Measurements from ENCODE around the gene SEMA4F.
"Not testable (repeated sequence)": the region's sequence is repeated elsewhere in the genome, so short reads cannot be mapped to it uniquely, and the experiment has no call there.

SEMA4F gene, protein sequence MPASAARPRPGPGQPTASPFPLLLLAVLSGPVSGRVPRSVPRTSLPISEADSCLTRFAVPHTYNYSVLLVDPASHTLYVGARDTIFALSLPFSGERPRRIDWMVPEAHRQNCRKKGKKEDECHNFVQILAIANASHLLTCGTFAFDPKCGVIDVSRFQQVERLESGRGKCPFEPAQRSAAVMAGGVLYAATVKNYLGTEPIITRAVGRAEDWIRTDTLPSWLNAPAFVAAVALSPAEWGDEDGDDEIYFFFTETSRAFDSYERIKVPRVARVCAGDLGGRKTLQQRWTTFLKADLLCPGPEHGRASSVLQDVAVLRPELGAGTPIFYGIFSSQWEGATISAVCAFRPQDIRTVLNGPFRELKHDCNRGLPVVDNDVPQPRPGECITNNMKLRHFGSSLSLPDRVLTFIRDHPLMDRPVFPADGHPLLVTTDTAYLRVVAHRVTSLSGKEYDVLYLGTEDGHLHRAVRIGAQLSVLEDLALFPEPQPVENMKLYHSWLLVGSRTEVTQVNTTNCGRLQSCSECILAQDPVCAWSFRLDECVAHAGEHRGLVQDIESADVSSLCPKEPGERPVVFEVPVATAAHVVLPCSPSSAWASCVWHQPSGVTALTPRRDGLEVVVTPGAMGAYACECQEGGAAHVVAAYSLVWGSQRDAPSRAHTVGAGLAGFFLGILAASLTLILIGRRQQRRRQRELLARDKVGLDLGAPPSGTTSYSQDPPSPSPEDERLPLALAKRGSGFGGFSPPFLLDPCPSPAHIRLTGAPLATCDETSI

DNA sequence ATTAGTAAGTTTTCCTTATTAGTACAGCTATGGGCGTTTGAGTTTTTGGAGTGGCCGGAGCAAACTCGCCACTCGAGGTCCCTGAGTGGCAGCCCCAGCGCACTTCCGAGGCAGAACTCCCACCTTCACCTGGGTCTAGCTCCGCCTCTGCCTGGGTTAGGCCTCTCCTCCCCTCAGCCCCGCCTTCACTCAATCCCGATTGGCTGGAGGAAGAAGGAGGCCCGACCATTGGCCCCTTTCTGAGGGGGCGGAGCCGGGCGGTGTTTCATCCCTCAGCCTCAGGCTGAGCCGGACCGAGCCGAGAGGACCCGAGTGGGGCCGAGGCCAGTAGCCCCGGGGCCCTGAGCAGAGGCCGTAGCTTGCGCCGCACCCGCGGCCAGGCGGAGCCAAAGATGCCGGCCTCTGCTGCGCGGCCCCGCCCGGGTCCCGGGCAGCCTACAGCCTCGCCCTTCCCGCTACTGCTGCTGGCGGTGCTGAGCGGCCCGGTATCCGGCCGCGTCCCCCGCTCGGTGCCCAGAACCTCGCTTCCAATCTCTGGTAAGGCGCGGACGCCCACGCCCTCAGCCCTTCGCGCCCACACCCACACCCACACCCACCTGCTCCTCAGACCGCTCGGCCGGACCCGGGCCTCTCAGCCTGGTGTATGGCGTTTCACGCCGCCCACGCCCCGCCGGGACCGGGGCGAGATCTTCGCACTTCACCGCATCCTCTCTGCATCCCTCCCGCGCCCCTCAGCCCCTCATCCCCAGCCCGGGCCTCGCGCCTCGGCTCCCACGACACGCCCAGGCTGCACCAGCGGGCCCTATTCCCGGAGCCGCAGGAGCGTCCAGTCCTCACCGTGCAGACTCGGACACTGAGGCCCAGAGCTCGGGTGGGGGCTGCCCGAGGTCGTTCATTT lies at the start of gene SEMA4F:
Gene SEMA4F (plus strand): TSS at position 263 of the 898 bp plus-strand sequence. CDS start 130 bp downstream, at position 393.
- FAIRE-seq, result peak; percentile 94

DNA sequence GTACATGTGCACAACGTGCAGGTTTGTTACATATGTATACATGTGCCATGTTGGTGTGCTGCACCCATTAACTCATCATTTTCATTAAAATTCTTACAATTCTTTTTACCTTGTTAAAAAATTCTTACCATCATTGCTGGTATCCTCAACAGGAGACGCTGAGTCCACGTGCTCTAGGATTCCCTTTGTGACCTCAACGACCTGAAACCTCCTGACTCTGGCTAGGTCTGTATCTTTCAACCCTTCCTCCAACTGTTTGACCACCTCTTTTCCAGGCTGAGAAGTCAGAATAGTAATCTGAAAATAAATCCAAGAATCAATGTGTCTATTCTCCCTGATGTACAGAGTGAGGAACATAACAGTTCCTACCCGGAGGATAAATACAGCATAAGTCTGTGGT lies 47.1 kb upstream of the SEMA4F start:
- FAIRE-seq (no peak), DNase-seq (ENCODE audit: insufficient read length, low spot score) (no peak)

More for the DNA sequence above, at the start of gene SEMA4F:
- DNase-seq (ENCODE audit: insufficient read length, low spot score), result peak; percentile 99

DNA sequence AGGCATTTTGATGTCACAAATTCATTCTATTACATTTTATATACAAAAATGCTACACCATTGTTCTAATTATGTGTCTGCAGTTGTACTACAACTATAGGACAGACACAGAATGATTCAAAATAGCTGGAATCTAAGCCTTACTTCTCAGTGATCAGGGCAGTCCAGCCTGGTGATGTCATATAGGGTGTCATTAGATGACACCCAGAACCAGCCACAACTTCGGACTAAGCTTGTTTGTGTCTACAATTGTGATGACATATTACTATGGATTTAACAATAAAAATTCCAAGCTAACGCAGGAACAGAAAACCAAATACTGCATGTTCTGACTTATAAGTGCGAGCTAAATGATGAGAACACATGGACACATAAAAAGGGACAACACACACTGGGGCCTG lies 36.9 kb upstream of the SEMA4F start:
- DNase-seq (ENCODE audit: insufficient read length, low spot score) (no peak), FAIRE-seq (no peak)

DNA sequence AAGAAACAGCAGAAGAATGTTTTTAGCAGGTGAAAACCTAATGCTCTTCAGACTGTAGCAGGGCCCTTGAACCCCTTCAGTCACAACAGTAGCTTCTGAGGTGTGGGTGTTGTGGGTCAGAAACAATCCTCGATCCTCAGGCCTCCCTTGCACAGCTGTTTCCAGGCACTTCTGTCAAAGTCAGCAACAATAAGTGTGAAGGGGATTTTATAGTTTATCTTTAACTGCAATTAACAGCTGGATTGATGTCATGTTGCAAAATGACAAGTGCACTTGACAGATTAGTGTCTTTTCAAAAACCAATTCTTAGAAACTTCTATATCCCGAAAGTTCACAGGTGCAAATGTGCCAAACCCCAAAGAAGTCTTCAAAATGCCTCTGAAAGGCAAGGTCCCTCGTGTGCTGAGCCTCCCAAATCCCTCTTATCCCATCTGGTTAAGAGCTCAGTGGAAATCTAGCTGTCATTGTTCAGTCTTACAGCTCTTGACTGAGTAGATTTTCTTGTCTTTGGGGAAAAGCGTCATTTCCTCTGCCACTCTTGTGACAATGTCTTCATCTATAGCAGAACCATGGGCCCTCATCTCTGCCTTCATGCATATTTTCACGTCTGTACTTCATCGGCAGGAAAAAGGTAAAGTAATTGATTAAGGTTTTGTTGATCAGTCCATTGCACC lies 35.5 kb upstream of the SEMA4F start:
- FAIRE-seq (peak; percentile 31), DNase-seq (ENCODE audit: insufficient read length, low spot score) (no peak)

DNA sequence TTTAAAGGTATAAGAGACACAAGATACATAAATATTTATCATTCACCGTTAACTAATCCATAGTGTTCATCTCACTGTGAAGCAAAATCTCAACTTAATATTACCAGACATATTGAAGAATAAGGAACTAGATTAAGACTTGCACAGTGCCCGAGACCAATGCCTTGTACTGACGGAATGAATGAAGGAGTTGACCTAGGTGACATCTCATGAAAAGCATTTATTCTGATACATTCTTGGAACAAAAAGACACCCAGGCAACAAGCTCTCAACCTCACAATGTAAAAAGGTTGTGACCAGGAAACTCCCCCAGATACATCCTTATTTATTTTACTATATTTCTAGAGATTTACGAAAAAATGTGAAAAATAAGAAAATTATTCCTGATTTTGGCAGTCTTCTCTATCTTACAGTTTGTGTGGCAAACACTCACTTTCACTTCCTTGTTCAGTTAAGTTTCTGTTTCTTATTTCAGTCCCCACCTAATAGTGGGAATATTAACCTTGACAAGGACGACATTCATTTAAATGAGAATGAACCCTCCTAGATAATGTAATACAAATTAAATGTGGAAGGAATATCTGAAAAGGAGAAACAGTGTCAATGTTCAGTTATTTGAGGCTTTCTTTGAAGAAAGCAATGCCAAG lies 34.3 kb upstream of the SEMA4F start:
- DNase-seq (ENCODE audit: insufficient read length, low spot score), result no peak
- FAIRE-seq, result no peak

DNA sequence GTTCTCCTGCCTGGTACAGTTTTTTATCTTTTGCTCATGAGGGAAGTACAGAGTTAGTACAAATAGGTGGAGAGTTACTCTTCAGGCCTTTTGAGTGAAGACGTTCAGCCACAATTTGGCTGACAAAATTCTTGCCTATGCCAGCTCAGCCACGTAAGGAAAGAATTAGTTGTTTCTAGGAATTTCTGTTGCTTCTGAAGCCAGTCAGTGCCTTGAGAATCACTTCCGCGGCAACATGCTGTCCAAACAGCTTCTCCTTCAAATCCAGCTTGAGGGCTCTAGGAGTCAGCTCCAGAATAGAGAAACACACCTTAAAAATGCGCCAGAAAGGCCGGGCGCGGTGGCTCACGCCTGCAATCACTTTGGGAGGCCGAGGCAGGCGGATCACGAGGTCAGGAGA lies 33.4 kb upstream of the SEMA4F start:
- FAIRE-seq, result no peak

DNA sequence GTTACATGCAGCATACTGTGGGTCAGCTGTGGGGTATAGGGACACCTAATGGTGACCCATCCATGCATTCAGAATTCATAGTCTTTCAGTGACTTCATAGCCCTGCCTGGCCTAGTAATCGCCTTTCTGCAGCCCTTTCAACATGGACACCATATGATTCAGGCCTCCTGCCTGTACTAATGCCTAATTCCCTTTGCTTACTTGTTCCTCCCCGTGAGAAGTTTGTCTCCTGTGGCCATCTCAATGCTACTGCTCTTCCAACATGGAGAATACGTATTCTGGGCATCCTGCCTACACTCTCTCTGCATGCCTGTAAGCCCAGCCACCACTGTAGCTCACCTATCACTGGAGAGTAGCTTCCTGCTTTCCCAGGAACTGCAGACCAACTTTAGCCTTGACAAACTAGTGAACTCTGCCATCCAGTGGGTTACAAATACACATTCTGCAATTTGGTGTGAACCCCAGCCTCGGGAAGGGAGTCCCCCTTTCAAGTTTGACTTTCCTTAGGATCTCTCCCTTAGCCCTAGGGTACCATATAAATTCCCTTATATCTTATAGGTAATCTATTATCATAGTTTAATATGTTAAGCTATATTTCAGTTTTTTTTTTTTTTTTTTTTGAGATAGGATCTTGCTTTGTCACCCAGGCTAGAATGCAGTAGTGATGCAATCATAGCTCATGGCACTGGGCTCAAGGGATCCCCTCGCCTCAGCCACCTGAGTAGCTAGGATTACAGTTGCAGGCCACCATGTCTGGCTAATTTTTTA lies 28.2 kb upstream of the SEMA4F start:
- DNase-seq (ENCODE audit: insufficient read length, low spot score) (no peak), FAIRE-seq (no peak)

More for the DNA sequence above, 33.4 kb upstream of the SEMA4F start:
- no peak for DNase-seq (ENCODE audit: insufficient read length, low spot score)

DNA sequence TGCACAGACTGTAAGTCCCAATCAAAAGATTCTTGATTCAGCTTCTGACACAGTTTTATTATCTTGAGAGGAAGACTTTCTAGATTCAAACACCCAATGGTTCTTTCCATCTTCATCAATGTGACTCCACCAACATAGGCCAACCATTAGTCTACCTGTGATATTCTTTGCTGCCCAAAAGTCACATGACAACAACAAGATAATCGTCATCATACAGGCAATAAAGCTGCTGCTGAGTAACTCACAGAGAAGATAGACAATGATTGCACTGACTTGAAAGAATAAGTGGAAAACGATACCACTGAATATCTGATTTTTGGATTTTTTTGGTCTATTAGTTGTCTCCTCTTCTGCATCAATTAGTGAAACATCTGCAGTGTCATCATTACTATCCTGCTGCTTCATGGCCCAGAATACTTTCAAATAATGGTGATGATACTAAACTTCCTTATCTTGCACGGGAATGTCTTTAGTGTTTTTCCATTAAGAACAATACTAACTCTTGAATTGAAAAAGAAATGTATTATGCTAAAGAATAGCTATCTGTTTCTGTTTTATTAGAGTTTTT lies 25.4 kb upstream of the SEMA4F start:
- FAIRE-seq (no peak), DNase-seq (ENCODE audit: insufficient read length, low spot score) (no peak)

DNA sequence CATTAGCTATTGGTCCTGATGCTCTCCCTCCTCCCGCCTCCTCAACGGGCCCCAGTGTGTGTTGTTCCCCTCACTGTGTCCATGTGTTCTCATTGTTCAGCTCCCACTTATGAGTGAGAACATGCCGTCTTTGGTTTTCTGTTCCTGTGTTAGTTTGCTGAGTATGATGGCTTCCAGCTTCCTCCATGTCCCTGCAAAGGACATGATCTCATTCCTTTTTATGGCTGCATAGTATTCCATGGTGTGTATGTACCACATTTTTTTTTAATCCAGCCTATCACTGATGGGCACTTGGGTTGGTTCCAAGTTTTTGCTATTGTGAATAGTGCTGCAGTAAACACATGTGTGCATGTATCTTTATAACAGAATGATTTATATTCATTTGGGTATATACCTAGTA lies 23.6 kb upstream of the SEMA4F start:
- not testable (repeated sequence) for FAIRE-seq

DNA sequence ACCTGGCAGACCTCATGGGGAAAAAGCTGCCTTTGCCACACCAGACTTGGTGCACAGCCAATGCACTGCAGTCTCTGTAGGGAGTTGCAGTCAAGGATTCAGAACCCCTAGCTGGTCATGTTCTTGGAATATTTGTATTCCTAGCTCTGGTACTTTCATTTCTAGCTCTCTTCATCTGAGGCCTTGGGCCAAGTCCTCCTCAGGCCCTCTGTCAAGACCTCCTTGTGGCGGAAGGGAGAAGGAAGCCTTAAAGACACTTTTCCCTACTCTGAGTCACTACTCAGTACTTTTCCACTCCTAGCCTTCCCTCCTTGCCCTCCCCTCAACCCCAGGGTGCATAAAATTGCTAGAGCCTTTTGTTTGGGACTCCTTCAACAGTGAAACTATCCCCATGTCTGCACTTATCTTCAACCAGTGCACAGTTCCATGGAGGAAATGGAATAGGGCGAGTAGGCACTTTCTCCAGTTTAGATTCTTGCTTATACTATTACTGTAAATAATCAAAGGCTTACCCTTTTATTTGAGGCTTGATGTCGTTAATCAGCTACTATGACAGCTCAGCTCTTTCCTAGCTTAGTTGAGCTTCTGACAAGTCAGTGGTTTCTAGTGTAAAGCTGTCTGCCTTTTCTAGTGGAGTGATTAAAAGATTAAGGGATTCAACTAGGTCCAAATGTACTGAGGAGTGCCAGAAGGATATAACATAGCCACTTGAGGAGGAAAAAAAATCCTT lies 21.7 kb upstream of the SEMA4F start:
- DNase-seq (ENCODE audit: insufficient read length, low spot score) (no peak), FAIRE-seq (no peak)

More for the DNA sequence above, 23.6 kb upstream of the SEMA4F start:
- not testable (repeated sequence) for DNase-seq (ENCODE audit: insufficient read length, low spot score)

DNA sequence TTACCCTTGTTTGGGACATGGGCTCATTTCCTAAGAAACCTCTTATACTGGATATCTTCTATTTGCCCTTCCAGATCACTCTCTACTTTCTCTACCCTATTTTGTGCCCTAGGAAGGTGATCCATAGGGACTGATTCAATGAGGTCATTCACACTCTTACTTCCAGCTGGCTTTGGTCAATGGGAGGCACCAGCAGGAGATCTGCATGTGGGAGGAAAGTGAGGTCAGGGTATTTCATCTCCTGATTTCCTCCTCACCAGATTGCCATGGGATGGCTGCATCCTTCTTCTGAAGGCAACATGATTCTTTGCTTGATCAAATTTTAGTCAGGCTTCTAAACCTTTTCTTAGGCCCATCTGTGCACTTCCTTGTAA lies 21.1 kb upstream of the SEMA4F start:
- no peak for FAIRE-seq
- no peak for DNase-seq (ENCODE audit: insufficient read length, low spot score)

DNA sequence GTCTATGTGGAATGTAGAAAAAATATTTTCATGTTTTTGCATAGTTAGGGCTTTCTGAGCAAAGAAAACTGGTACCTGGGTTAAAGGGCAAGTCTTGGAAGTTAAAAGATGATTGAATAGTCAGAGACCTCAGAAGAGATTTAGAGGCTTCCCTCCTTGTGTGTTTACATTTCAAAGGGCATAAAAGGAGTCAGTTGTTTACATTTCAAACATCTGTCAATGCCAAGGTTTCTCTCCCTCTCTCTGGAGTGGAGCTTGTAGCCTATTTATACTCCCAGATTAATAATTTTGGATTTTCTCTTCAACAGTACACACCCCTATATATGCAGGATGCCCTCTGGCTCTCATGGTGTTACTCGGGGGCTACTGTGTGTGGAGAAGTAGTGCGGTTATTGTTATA lies 14.5 kb upstream of the SEMA4F start:
- FAIRE-seq (peak; percentile 52), DNase-seq (ENCODE audit: insufficient read length, low spot score) (no peak)

DNA sequence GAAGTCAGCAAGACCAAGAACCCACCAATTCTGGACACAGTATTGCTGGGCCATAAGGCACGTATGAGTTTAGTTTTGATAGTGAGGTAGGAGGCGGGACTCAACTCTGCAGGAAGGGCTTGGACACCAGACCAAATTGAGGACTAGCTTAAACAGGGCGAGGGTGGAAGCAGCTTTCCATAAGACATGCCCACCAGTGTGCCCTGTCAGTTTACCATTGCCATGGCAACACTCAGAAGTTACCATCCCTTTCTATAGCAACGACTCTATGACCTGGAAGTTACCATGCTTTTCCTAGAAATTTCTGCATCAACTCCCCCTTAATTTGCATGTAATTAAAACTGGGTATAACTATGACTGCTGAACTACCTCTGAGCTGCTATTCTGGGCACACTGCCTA lies 8.7 kb upstream of the SEMA4F start:
- FAIRE-seq, result no peak
- no peak for DNase-seq (ENCODE audit: insufficient read length, low spot score)

DNA sequence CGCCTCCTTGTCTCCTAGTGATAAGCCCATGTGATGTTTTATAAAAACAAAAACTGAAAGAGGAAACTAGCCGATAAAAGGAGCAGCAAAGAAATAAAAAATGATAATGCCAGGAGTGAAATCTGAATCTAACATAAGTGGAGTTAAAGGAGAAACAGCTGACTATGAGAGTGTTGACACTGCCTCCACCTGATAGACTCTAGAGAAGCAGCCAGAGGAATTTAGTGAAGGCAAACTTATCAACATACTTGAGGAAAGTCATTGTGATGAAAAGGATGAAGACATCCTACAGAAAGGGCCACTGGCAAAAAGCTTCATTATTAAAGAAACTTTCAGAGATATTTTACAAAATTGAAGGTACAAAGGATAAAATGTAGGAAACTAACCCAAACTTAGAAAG lies 7.8 kb upstream of the SEMA4F start:
- DNase-seq (ENCODE audit: insufficient read length, low spot score) (no peak), FAIRE-seq (no peak)

DNA sequence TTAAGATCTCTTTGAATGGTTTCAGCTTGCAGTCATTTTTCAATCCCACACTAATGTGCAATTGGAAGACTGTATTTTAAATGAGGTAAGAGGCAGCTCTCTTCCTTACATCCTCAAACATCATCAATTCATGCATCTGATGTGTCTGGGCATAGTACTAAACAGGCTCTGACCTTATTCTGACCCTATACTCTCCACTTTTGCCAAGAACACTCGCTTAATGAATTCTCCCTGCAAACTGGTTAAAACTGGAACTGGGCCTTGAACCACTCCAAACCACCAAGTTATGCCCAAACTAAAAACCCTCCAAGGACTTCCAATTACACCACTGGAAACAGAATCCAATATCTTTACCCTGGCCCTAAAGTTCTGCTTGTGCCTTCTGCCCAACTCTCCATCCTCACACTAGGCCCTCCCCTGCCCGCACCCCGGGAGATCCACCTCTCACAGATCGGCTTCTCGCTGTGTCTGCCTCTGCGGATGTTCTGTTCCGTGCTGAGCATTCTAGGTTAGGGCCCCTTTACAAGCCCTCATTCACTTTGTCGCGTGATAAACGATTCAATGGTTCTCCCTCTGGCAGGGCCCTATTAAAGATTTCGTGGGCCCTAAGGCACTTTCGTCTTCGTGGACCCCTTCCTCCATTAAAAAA lies 7.1 kb upstream of the SEMA4F start:
- DNase-seq (ENCODE audit: insufficient read length, low spot score) (no peak), FAIRE-seq (no peak)

DNA sequence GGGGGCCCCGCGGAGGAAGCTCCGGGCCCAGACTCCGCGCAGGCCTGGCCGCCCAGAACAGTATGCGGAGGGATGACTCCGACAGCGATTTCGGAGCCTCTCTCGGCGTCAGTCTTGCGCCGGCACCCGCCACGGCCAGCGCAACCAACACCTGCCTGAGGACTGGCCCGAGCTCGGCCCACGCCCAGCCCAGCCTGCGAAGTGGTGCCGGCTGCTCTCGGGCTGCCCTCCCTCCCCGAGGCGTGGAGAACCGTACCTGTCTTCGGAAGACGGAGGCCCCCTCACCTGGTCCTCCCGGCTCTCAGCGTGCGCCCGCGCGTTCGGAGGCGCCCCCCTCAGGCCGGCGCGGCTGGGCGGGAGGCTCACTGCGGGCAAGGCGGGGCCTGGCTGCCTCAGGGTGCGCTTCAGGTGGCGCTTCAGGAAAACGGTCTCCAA lies 6.0 kb upstream of the SEMA4F start, which contains the start of gene M1AP:
Gene M1AP (minus strand): TSS at position 322 of the 435 bp plus-strand sequence. CDS start 8,055 bp downstream, outside the sequence.
- no peak for FAIRE-seq

DNA sequence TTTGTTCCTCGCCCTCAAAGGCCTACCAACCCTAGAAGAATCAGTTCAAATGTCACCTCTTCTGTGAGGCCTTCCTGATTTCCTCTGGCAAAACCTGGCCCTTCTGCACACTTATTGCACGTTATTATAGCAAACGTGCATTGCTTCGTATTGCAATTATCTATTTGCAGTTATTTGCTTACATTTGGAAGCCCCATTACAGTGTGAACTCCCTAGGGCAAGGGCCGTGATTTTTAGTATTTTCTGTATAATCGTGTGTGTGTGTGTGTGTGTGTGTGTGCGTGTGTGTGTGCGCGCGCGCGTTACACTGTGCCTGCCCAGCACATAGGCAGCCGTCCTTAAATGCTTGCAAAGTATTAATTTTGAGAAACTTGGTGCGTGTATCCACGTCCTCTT lies 460 bp upstream of the SEMA4F start:
- no peak for DNase-seq (ENCODE audit: insufficient read length, low spot score)
- no peak for FAIRE-seq

More for the DNA sequence above, 6.0 kb upstream of the SEMA4F start, which contains the start of gene M1AP:
- DNase-seq (ENCODE audit: insufficient read length, low spot score), result no peak

Data from GM19239 (cell line).